ENCODE measurements around the gene GTF3C1.

The GTF3C1 gene

DNA sequence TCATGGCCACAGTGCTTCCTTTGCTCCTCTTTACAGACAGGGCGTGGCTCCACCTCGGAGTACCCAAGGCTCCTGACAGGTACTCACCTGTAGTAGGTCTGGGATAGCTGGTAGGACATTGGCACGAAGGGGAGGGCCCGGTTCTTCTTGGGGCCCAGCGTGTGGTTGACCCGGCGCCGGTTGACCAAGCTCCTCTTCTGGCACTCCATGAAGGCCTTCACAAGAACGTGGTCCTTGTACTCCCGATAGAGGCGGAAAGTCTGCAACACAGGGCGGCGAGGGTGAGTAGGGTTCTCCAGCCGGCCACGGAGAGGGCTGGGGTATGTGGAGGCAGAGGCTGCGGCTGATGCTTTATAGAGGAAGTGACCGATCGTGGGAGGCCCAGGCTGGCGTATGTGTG, 78.1 kb downstream of the GTF3C1 start:
- no peak for TF ChIP-seq SIN3A (IDR thresholded peaks at IDR 0.05; ENCODE audit: borderline replicate concordance, insufficient read depth, low read length)
- TF ChIP-seq POLR2AphosphoS5 (IDR thresholded peaks at IDR 0.05; ENCODE audit: low read depth, low read length) = no peak
- TF ChIP-seq FOXP2 (optimal IDR thresholded peaks at IDR 0.05; ENCODE audit: borderline replicate concordance, extremely low read depth, extremely low read length, insufficient read depth) = no peak

- TF ChIP-seq POLR2AphosphoS5 (IDR thresholded peaks at IDR 0.05; ENCODE audit: low read depth, low read length) (no peak), TAF1 (IDR thresholded peaks at IDR 0.05; ENCODE audit: borderline replicate concordance, insufficient read depth, low read length) (no peak)
- TF ChIP-seq, protein P1, sequence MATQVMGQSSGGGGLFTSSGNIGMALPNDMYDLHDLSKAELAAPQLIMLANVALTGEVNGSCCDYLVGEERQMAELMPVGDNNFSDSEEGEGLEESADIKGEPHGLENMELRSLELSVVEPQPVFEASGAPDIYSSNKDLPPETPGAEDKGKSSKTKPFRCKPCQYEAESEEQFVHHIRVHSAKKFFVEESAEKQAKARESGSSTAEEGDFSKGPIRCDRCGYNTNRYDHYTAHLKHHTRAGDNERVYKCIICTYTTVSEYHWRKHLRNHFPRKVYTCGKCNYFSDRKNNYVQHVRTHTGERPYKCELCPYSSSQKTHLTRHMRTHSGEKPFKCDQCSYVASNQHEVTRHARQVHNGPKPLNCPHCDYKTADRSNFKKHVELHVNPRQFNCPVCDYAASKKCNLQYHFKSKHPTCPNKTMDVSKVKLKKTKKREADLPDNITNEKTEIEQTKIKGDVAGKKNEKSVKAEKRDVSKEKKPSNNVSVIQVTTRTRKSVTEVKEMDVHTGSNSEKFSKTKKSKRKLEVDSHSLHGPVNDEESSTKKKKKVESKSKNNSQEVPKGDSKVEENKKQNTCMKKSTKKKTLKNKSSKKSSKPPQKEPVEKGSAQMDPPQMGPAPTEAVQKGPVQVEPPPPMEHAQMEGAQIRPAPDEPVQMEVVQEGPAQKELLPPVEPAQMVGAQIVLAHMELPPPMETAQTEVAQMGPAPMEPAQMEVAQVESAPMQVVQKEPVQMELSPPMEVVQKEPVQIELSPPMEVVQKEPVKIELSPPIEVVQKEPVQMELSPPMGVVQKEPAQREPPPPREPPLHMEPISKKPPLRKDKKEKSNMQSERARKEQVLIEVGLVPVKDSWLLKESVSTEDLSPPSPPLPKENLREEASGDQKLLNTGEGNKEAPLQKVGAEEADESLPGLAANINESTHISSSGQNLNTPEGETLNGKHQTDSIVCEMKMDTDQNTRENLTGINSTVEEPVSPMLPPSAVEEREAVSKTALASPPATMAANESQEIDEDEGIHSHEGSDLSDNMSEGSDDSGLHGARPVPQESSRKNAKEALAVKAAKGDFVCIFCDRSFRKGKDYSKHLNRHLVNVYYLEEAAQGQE (IDR thresholded peaks at IDR 0.05; ENCODE audit: insufficient read depth in 1 of 2, low read depth in 2 of 2, low read length in 2 of 2) = no peak
These were observed 78.9 kb downstream of the GTF3C1 start for GRCh38 chr16:27470567-27471431.

- TF ChIP-seq FOXP2 (optimal IDR thresholded peaks at IDR 0.05; ENCODE audit: borderline replicate concordance, extremely low read depth, extremely low read length, insufficient read depth) (no peak), SIN3A (IDR thresholded peaks at IDR 0.05; ENCODE audit: borderline replicate concordance, insufficient read depth, low read length) (no peak), TAF1 (IDR thresholded peaks at IDR 0.05; ENCODE audit: borderline replicate concordance, insufficient read depth, low read length) (no peak), POLR2AphosphoS5 (IDR thresholded peaks at IDR 0.05; ENCODE audit: low read depth, low read length) (no peak)
- TF ChIP-seq, protein P1 (IDR thresholded peaks at IDR 0.05; ENCODE audit: insufficient read depth in 1 of 2, low read depth in 2 of 2, low read length in 2 of 2) = no peak
These were observed 80.7 kb downstream of the GTF3C1 start for GRCh38 chr16:27468941-27469531.

- no peak for TF ChIP-seq TAF1 (IDR thresholded peaks at IDR 0.05; ENCODE audit: borderline replicate concordance, insufficient read depth, low read length)
- no peak for TF ChIP-seq FOXP2 (optimal IDR thresholded peaks at IDR 0.05; ENCODE audit: borderline replicate concordance, extremely low read depth, extremely low read length, insufficient read depth)
- no peak for TF ChIP-seq POLR2AphosphoS5 (IDR thresholded peaks at IDR 0.05; ENCODE audit: low read depth, low read length)
- TF ChIP-seq SIN3A (IDR thresholded peaks at IDR 0.05; ENCODE audit: borderline replicate concordance, insufficient read depth, low read length) = no peak
- TF ChIP-seq, protein P1 (IDR thresholded peaks at IDR 0.05; ENCODE audit: insufficient read depth in 1 of 2, low read depth in 2 of 2, low read length in 2 of 2) = no peak
These were observed 84.2 kb downstream of the GTF3C1 start for GRCh38 chr16:27465483-27465879.

DNA sequence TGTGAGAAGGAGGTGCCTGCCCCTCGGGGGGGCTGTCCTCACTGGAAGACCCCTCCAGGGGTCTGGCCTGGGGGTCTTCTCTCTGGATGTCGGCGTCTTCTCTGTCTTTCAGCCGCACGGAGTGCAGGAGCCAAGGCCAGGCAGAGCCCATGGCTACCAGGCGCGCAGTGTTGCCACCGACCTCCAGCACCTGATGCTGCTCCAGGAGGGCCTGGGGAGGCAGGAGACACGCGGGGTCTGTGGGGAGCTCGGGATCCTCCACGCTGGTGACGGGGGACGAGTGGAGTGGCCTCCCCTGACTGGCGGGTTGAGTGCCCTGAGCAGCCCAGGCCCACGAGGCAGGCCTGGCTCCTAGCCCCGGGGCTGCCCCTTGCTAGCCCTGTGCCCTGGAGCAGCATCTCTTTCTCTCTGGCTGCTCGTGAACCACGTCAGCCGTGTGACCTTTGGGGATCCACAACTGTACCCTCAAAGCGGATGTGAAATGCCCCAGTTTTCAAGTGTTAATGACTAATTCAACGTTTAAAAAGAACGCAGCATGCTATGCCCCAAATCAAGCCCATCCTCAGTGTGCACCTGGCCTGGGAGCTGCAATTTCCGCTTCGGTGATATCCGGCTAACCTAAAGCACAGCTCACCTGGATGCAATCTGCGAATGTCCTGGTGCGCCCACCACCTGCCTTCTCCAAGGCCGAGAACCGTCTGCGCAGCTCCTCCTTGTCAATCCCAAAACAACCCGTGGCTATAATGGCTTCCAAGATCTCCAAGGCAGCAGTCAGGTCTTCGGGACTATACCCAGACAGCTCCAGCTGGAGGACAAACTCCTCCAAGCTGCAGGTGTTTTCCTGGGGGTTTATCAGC, 84.9 kb downstream of the GTF3C1 start:
- TF ChIP-seq FOXP2 (optimal IDR thresholded peaks at IDR 0.05; ENCODE audit: borderline replicate concordance, extremely low read depth, extremely low read length, insufficient read depth) = no peak

Data from PFSK-1 (cell line).